Muscle of back (tissue), 11 donors: Measurements from ENCODE around the gene CA10. TPM values are rescaled to one million over a fixed set of nuclear protein-coding genes. Genes with fewer than 3 reads are reported as not detected.

Source experiments
- DNase-seq, 3 donors: peaks; one replicate each; pipeline versions ENCODE4 v3.0.0 to v3.0.0-alpha.2; 2013
- polyA plus RNA-seq, 10 donors: library from polyadenylated mRNA; unstranded; fragments of 120-200 nt; gene quantifications; one replicate each; pipeline ENCODE4 v1.2.1, GENCODE V29; 2013; ENCODE audit not compliant: insufficient read length in 10 of 10

CA10 gene
- polyA plus RNA-seq, 10 donors: 2.0 to 10.0 (median 6.0) TPM

- DNase-seq: no peak
Observed at GRCh38 chr17:51951741-51952140, 206.8 kb downstream of the CA10 start.

DNA sequence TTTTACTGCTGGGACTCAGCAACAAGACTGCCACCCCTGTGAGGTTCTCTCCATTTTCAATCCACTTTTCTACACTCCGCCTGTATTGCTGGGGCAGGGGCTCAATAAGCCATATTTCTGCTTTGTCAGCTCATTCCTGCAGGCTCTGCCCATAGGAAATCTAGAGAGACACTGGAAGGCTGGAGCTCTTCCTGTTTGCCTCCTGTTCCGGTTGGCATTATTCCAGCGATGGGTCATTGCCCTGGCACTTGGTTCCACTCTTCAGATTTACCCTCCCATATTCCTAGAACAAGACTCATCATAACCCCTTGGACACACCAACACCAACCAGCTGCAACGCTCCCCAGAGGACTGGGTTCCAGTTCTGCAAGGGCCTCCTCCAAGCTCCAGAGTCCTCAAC lies 210.4 kb downstream of the CA10 start:
- DNase-seq: peak in 1 of 3 donors; percentile 20

DNA sequence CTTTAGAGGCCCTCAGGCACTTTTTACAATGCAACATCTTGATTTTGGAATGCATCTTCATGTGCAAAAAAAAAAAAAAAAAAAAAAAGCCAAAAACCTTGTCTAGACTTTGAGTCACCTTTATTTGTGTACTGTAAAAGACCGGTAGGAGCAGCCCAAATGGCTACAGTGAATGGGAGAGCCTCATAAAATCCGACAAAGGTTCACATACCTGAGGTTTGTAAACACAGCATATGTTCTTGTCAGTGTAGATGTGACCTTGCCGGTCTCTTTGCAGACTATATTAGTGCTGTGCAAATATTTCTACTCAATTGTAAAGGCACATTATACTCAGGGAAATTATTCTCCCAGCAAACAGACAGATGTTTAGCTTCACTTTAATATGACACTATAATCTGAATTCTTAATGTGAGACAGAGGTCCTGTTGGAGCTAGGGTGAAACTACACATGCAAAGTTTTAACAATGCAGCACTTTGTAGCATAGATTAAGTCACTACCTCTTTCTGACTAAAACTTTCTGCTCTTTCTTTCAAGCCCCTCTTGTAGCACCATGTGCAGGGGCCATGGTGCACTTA lies 211.3 kb downstream of the CA10 start:
- no peak for DNase-seq

- DNase-seq: no peak
Observed at GRCh38 chr17:51946311-51946710, 212.2 kb downstream of the CA10 start.

GRCh38 chr17:51941272-51941671 lies 217.2 kb downstream of the CA10 start:
- DNase-seq: no peak

- DNase-seq: no peak
Observed at GRCh38 chr17:51937264-51937663, 221.2 kb downstream of the CA10 start.

GRCh38 chr17:51935477-51935876 lies 223.0 kb downstream of the CA10 start:
- peak in 1 of 3 donors; percentile 7 for DNase-seq

DNA sequence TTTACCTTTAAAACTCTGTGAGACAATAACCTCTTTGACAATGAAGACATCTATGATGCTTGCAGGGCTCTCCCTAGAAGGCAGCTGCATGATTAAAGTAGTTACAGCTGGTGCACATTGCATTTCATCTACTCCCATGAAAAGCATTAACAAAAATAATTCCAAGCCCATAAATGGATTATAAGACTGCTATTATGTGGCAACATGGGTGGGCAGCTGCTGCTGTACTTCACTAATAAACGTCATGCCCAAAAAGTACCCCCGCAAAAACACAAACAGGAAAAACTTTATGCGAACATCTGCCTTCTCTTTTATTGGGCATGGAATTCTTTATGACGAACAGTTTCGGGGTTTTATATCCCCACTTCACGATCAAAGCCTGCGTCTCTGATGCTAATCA lies 224.9 kb downstream of the CA10 start:
- peak; percentile 17 to 57 (median 41) for DNase-seq

DNA sequence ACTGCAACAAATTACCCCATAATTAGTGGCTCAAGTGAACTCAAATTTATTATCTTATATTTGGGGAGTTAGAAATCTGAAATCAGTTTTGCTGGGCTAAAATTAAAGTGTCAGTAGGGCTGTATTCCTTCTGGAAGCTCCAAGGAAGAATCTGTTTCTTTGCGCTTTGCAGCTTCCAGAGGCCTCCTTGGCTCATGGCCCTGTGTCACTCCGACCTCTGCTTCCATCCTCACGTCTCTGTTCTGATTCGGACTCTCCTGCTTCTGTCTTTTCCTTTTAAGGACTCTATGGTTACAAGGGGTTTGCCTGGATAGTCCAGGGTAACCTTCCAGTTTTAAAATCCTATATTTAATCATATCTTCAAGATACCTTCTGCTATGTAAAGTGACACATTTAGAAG lies 232.1 kb downstream of the CA10 start:
- no peak for DNase-seq

- no peak for DNase-seq
Observed at GRCh38 chr17:51921500-51921899, 237.0 kb downstream of the CA10 start.

- DNase-seq: no peak
Observed at GRCh38 chr17:51914577-51914976, 243.9 kb downstream of the CA10 start.

- no peak for DNase-seq
Observed at GRCh38 chr17:51913491-51914205, 244.9 kb downstream of the CA10 start.

DNA sequence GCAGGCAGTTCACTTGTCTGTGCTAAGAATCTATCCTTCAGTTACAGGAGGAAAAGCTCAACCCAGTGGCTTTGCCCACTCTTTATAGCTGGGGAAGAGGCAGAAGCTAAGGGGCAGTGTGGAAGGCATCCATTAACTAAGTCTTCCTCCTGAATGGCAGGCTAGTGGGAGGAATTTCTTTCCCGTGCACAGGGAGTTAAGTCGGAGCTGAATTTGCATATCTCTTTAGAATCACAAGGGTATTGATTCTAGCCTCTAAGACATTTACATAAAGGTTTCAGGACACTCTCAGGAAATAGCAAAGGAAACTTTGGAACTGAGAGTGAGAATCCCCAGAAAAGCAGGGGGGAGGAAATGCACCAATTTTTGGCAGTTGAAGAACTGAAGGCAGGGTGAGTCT lies 245.6 kb downstream of the CA10 start:
- DNase-seq: no peak

GRCh38 chr17:51911237-51911636 lies 247.3 kb downstream of the CA10 start:
- no peak for DNase-seq

DNA sequence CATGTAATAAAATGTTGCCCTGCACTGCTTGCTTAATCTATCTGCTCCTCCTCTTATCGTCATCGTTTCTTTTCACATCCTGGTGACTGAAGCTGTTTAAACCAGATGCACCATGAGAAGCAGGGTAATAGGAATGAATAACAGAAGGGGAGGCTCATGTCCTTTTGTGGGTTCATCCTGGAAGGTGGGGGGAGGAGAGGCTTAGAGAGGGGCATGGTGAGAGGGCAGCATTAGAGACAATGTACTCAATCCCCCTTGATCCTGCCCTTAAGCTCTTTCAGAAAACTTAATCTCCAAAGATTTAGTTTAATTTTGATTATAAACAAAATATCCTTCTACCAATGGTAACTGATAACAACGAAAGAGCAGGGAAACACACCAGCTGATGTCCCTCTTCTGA lies 248.5 kb downstream of the CA10 start:
- no peak for DNase-seq

- DNase-seq: no peak
Observed at GRCh38 chr17:51908841-51909537, 249.5 kb downstream of the CA10 start.

DNA sequence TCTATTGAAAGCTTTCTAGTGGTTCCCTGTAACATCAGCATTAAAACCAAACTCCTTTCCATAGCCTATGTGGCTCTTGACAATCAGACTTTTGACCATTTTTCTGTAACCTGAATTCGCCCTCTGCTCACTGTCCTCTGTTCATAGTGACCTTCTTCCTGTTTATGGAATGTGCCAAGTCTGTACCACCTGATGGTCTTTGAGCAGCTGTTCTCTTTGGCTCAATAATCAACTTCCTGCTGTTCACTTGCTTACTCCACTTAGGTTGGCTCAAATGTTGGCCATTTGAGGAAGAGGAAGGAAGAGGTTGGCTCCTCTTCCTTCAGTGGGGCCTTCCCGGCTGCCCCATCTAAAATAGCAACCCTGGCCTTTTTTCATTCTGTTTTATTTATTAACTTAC lies 251.5 kb downstream of the CA10 start:
- no peak for DNase-seq

DNA sequence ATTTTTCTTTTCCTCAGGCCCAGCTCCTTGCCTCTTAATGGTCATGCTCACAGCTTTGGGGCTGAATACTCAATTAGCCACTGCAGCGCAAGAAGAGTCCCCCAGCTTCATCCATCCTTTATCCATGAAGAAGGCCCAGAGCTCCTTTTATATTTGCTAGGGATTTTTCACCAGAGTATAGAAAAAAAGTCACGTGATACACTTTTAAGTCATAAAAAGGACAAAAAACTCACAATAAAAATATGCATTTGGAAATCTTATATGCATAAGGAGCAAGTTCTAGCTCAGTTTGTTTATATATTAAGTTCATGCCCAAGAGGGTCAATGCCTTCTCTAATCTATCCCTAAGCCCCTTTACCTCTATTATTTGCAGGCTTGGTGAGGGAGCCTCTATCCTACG lies 254.1 kb downstream of the CA10 start:
- DNase-seq: no peak

DNA sequence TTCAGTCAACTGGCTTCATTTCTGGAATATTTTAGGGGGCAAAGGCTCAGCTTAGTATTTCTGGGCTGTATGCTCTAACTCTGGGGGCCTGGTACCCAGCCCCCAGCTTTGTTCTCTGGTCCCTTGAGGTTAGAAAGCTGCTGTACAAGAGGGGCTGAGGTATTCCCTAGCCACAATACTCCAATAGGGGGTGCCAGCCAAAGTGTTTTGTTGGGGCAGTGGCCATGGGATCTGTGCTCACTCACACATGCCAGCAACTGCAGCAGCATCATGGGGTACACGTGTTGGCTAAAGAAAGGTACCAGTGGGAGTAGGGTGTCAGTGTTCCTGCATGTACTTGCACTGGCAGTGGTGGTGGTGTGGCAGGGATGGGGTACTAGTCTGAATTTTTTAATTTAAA lies 257.3 kb downstream of the CA10 start:
- no peak for DNase-seq

DNA sequence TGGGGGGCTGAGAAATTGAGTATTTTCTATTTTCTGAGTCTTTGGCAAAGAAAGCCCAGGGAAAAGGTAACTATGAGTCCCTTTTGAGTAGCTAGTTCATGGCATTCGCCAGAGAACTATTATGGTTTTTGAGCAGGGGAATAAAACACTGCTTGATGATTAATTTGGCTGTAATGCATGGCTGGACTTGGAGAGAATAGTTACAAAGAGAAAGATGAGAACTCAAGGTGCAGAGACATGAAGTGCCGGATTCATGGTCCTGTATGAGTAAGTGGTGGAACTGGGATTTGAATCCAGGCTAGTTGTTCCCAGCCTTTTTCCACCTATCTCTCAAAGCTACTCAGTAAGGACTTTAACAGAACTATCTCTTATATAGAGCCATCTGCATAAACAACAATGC lies 266.6 kb downstream of the CA10 start:
- DNase-seq: no peak

DNA sequence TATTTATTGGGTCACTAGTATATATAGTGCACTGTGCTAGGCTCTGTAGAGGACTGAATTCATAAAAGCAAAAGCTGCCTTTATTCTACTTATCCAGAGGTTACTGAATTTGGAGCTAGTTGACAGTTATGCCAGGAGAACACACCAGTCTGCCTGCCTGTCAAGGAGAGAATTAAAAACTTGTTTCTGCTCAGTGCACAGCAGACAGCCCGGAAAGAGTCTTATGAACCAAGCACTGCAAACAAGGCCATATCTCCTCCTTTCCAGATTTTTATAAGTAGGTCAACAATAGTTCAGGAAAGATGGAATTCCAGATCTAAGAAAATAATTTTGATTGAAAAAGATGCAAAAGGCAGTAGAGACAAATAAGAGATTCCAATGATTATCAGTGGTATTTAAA lies 267.8 kb downstream of the CA10 start:
- DNase-seq: no peak

GRCh38 chr17:51888816-51889215 lies 269.7 kb downstream of the CA10 start:
- DNase-seq: peak in 2 of 3 donors; percentile 5 to 20

GRCh38 chr17:51876986-51877385 lies 281.5 kb downstream of the CA10 start:
- no peak for DNase-seq
